ENCODE results near the gene PAX2.

- no peak for TF ChIP-seq TEAD4 (CRISPR knock-in tag; IDR thresholded peaks at IDR 0.05)
- no peak for TF ChIP-seq CTCF (IDR thresholded peaks at IDR 0.05)
- TF ChIP-seq TCF7 (CRISPR knock-in tag; IDR thresholded peaks at IDR 0.05; ENCODE audit: low read depth) = no peak
- no peak for TF ChIP-seq SMAD3 (CRISPR knock-in tag; IDR thresholded peaks at IDR 0.05; ENCODE audit: borderline replicate concordance)
- no peak for TF ChIP-seq NR3C1 (CRISPR knock-in tag; conservative IDR thresholded peaks at IDR 0.05; ENCODE audit: low read depth)
- TF ChIP-seq SP1 (CRISPR knock-in tag; conservative IDR thresholded peaks at IDR 0.05) = no peak
- no peak for TF ChIP-seq FOXJ3 (CRISPR knock-in tag; IDR thresholded peaks at IDR 0.05; ENCODE audit: borderline replicate concordance)
Measured at GRCh38 chr10:100782461-100783244, 37.3 kb downstream of the PAX2 start.

All from WTC11 (cell line).